Measurements from ENCODE around the gene MCL1.

- TF ChIP-seq CTCF (IDR thresholded peaks at IDR 0.05), result no peak
- TF ChIP-seq POLR2A (IDR thresholded peaks at IDR 0.05), result no peak
Measured at GRCh38 chr1:150554086-150554452, 25.3 kb downstream of the MCL1 start.
